GM18508 (cell line): ENCODE results near the gene SLC17A7.
"Not testable (repeated sequence)": the region's sequence is repeated elsewhere in the genome, so short reads cannot be mapped to it uniquely, and the experiment has no call there.

ENCODE experiments used
- ATAC-seq: cut with Tn5 transposase; IDR thresholded peaks from one replicate; pipeline ENCODE4 v1.9.1; 2021; ENCODE audit warnings: moderate number of reproducible peaks; ENCODE audit not compliant: insufficient read depth, unreplicated experiment

The SLC17A7 gene

GRCh38 chr19:49441210-49441959 is at the start of gene SLC17A7:
Gene SLC17A7, minus strand, starts transcription at chr19:49441527. Its CDS starts 148 bp downstream, at chr19:49441379.
- no peak for ATAC-seq

DNA sequence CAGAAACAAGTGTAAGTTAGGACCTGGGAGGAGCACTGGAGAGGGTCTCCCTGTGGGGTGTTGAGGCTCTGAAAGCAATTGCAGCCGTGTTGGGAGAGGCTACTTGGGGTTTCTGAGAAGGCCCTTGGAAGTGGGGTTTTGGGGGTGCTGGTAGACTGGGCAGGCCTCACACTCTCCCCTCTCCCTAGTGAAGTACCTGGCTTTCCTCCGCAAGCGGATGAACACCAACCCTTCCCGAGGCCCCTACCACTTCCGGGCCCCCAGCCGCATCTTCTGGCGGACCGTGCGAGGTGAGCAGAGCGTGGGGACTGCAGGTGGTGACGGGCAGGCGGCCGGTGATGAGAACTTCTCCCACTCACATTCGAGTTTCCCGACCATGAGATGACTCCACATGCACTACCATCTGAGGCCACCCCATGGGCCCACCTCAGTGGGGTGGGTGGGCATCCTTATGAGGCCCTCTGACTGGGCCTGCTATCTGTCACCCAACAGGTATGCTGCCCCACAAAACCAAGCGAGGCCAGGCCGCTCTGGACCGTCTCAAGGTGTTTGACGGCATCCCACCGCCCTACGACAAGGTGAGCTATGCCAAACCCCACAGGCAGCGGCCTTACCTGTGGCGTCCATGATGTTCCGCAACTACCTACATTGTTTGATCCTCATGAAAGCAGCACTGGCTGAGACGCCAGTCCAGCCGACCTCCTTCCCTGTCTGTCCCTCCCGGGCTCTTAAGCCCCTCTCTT is 49.1 kb upstream of the SLC17A7 start:
- ATAC-seq, result no peak

DNA sequence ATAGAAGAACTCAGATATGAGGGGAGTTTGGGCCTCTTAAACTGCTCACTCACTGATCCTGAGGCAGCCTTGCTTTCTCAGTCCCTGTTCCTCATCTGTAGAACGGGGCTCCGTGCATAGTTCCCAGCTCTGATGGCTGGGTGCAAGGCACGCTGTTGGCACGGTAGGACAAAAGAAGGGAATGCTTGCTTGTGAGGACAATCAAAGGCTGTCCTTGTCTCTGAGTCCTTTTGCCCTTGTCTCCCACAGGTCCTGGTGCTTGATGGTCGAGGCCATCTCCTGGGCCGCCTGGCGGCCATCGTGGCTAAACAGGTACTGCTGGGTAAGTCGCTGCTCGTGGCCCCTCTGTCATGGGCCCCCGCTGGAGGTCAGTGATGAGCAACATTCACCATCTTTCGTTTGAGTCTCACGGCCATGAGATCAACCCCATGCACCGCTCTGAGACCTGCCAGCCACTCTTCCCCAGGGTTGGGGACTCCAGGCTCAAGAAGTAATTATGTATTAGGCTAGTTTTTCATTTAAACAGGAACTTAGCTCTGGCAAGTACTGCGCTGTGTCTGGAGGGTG is 48.4 kb upstream of the SLC17A7 start:
- no peak for ATAC-seq

DNA sequence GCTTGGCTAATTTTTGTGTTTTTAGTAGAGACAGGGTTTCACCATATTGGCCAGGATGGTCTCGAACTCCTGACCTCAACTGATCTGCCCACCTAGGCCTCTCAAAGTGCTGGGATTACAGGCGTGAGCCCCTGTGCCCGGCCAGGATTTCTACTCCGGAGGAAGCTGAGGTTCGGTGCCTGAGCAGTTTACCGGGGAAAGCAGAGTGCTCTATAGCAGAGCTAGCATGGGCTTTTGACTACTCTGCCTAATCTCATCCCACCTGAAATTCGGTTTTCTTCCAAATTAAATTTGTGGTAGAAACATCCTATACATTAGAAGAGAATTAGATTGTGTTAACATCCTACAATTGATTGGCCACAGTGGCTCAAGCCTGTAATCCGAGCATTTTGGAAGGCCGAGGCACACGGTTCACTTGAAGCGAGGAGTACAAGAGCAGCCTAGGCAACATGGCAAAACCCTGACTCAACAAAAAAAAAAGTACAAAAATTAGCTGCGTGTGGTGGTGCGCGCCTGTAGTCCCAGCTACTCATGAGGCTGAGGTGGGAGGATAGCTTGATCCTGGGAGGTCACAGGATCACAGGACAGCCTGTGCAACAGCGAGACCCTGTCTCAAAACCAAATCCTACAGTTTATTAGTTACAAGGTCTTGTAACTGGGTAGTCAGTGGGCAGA is 47.7 kb upstream of the SLC17A7 start:
- no peak for ATAC-seq

DNA sequence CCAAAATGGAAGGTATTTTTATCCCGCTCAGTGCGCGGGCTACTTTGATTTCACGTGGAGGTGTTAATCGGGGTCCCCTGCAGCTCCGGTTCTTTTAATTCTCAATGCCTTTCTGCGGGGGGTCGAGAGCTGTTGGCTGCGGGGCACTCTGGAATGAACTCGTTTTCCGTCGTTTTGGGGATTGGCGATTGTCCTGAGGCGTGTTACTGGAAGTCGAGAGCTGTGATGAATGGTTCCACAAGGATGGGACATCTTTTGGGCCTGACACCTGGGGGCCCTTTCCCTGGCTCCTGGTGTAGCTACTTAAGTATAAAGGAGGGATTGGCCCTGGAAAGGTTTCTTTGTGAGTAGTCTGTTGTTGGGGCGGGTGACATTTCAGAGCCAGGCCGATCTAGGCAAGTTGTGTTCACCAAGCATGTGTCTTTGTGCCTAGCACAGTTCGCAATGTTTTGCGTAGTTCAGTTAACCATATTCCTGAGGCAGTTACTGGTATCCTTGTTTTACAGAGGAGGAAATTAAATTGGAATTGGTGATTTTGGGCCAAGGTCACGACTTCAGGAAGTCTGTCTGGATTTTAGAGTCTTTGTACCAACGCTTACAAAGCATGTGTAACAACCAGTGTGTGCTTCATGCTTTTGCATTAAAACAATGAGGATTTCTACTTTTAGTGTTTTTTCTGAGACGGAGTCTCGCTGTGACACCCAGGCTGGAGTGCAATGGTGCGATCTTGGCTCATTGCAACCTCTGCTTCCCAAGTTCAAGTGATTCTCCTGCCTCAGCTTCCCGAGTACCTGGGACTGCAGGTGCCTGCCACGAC is 46.9 kb upstream of the SLC17A7 start:
- ATAC-seq, result no peak

- ATAC-seq, result peak; percentile 76
Measured at GRCh38 chr19:49487277-49488045, 46.1 kb upstream of the SLC17A7 start, which contains the start of gene RPL13A. Gene RPL13A, plus strand, starts transcription at chr19:49487608. Its CDS starts 22 bp downstream, at chr19:49487630.

- ATAC-seq, result no peak
Measured at GRCh38 chr19:49486710-49487276, 45.5 kb upstream of the SLC17A7 start.

- ATAC-seq, result no peak
Measured at GRCh38 chr19:49486232-49486631, 44.9 kb upstream of the SLC17A7 start.

- ATAC-seq, result no peak
Measured at GRCh38 chr19:49481020-49481683, 39.8 kb upstream of the SLC17A7 start.

DNA sequence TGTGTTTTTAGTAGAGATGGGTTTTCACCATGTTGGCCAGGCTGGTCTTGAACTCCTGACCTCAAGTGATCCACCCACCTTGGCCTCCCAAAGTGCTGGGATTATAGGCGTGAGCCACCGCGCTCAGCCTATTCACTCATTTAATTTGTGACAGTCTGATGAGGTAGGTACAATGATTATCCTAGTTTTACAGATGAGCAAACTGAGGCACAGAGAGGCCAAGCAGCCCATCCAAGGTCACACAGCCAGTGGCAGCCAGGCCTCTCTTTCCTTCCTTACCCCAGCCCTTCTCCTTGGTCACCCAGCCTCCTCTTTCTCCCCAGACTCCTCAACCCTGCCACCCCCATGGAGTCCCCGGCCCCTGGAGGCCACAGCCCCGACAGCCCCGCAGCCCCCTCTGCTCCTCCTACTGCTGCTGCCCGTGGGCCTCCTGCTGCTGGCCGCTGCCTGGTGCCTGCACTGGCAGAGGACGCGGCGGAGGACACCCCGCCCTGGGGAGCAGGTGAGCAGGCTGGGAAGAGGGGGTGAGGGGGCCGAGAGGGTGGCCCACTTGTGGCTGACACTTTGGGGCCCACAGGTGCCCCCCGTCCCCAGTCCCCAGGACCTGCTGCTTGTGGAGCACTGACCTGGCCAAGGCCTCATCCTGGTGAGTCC is 38.8 kb upstream of the SLC17A7 start:
- no peak for ATAC-seq

GRCh38 chr19:49475995-49476880 is 34.9 kb upstream of the SLC17A7 start:
- no peak for ATAC-seq

- ATAC-seq, result no peak
Measured at GRCh38 chr19:49475191-49475917, 34.0 kb upstream of the SLC17A7 start.

- no peak for ATAC-seq
Measured at GRCh38 chr19:49474542-49474924, 33.2 kb upstream of the SLC17A7 start.

GRCh38 chr19:49473868-49474541 is 32.7 kb upstream of the SLC17A7 start, which contains the start of gene FLT3LG:
Gene FLT3LG, plus strand, starts transcription at chr19:49474215. Its CDS starts 425 bp downstream, at chr19:49474640.
- no peak for ATAC-seq

DNA sequence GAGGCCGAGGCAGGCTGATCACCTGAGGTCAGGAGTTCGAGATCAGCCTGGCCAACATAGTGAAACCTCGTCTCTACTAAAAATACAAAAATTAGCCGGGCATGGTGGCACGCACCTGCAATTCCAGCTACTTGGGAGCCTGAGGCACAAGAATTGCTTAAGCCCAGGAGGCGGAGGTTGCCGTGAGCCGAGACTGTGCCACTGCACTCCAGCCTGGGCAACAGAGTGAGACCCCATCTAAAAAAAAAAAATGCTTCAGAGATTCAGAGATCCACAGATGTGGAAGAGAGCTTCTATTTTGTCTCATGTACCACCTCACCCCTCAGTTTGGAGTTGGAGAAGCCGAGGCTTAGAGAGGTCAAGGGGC is 32.2 kb upstream of the SLC17A7 start:
- not testable (repeated sequence) for ATAC-seq

DNA sequence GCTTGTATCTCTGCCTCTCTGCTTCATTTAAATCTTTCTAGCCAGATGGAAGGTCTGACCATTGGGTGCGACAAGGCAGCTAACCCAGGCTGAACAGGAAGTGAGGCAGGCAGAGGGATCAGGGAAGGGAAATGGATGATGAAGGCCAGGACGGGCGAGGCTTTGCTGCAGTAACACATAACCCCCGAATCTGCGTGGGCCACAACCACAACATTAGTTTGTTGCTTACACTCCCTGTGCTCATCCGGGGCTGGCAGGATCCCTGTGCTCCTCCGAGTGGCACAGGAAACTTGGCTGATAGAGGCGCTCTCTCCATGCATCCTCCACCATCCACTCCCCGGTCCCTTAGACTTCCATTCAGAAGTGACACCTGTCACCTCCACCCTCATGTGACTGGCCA is 31.6 kb upstream of the SLC17A7 start:
- no peak for ATAC-seq
